Activated CD4-positive, alpha-beta T cell treated with anti-CD3 and anti-CD28 coated beads, Interleukin-10, Interleukin-2, amounts not matched to agents 100 ng/mL and 50 ng/mL, durations not matched to agents 16 hours and 8 hours (primary cell): ENCODE measurements around the gene CABP1.

Experiments
- DNase-seq: peaks from one replicate; pipeline ENCODE4 v3.0.0-alpha.2; 2020

The CABP1 gene

DNA sequence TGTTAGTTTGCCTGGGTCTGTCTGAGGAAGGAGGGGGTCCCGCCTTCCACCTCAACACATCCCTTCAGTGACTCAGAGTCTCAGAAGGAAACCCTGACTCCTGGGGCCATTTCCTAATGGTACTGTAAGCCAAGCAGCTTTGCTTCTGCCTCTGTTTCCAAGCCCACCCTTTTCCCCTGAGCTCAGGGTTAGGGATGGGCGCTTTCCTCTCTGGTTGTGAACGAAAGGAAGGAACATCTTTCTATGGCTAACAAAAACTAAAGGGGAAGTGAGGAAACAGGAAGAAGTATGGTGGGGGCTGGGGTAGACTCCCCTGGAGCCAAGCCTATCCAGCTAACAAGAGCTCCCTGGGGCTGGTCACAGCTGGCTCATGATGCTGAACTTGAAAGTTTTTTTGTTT is 58.2 kb downstream of the CABP1 start:
- DNase-seq: no peak

GRCh38 chr12:120699553-120699952 is 59.1 kb downstream of the CABP1 start:
- no peak for DNase-seq

GRCh38 chr12:120700886-120701285 is 60.5 kb downstream of the CABP1 start:
- no peak for DNase-seq

GRCh38 chr12:120702637-120703036 is 62.2 kb downstream of the CABP1 start:
- no peak for DNase-seq

- DNase-seq: no peak
Measured at GRCh38 chr12:120703311-120703942, 63.0 kb downstream of the CABP1 start.

- DNase-seq: no peak
Measured at GRCh38 chr12:120705618-120706017, 65.2 kb downstream of the CABP1 start.

- no peak for DNase-seq
Measured at GRCh38 chr12:120706029-120706428, 65.6 kb downstream of the CABP1 start.

DNA sequence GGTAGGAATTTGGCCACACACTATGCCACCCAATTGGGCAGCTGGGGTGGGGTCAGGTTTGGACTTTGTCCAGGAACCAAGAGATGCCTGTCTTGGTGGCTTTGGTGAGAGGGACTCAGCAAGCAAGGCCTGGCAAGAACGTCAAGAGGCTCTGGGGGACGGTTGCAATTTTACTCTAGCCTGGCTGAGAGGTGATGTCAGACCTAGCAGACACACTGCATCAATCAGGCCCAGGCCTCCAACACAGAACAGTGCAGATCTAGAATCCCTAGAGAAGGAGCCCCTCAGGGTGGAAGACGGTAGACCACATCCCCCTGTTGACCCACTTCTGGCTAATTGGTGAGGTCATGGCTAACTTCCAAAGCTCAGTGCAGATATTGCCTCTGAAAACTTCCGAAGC is 68.2 kb downstream of the CABP1 start:
- no peak for DNase-seq

- DNase-seq: peak; percentile 81
Measured at GRCh38 chr12:120710031-120710804, 69.8 kb downstream of the CABP1 start, which contains the start of gene UNC119B. UNC119B (plus strand) TSS chr12:120710458; CDS start chr12:120710475, 17 bp downstream.

DNA sequence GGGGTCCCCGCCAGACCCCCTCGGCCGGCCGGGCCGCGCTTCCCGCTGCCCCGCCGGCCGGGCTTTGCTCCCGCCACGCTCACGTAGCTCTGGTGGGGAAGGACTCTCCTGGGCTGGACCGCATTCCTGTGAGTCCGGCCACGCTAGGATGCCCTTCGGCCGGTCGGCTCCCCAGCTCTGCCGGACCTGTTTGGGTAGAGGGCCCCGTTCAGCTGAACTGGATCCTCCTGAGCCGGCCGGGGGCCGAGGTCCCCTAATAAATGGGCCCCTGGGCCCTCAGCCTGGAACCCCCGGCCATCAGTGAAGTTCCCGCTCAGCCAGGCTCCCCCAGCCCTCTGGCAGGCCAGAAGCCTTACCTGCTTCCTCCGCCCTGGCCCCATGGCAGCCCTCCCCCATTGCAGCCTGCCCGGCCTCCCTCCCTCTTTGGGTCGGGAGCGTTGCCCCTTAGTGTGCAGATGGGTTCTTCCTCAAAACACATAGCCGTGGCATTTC is 70.4 kb downstream of the CABP1 start:
- peak; percentile 52 for DNase-seq

DNA sequence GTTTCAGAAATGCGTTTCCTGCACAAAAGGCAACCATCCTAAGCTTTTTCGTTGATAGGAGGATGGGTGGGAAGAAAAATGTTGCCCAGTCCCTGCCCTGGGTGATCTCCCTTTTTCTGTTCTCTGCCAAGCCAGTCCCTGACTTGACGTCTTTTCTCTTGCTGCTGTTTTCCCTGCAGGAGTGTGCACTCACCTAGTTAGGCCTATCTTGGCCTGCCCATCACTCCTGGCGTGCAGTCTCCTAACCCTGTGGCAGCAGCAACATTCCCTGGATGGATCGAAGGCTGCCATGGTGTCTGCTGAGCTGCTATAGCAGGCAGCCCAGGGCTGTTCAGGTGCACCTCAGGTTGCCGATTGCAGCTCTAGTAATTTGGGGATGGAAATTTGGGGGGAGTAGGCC is 71.0 kb downstream of the CABP1 start:
- no peak for DNase-seq

GRCh38 chr12:120712610-120713009 is 72.2 kb downstream of the CABP1 start:
- DNase-seq: no peak

GRCh38 chr12:120713861-120714482 is 73.5 kb downstream of the CABP1 start:
- peak; percentile 89 for DNase-seq
